Fibroblast of the aortic adventitia (primary cell): ENCODE data around the gene DENND4A. TPM values are rescaled to one million over a fixed set of nuclear protein-coding genes. Genes with fewer than 3 reads are reported as not detected.

Source experiments
- DNase-seq: peaks from one replicate; pipeline ENCODE4 v3.0.0-alpha.2; 2010; ENCODE audit warnings: low read depth
- H3K4me3 ChIP-seq: 2 replicates; pipeline ENCODE4 v1.5.1; 2011; ENCODE audit warnings: low read depth, mild to moderate bottlenecking, control low read depth, low read length, moderate library complexity
- CTCF ChIP-seq: IDR thresholded peaks from 2 replicates; pipeline ENCODE4 v1.5.1; 2011; ENCODE audit warnings: mild to moderate bottlenecking, low read length, control low read depth, inconsistent platforms; ENCODE audit not compliant: insufficient read depth
- total RNA-seq: library from RNA; depleted of rRNA; stranded (reverse); fragments of >200 nt; gene quantifications from 2 replicates; pipeline ENCODE4 v1.2.3, GENCODE V29; 2012; ENCODE audit warnings: low replicate concordance

DENND4A gene
- total RNA-seq, 1 donor = 30.3 TPM

- no peak for DNase-seq
- no peak overlapping the region for H3K4me3 ChIP-seq
- no peak for TF ChIP-seq CTCF
Measured at GRCh38 chr15:65680544-65680943, 111.5 kb downstream of the DENND4A start.

- TF ChIP-seq CTCF = no peak
- no peak overlapping the region for H3K4me3 ChIP-seq
- DNase-seq = no peak
Measured at GRCh38 chr15:65676123-65676522, 116.0 kb downstream of the DENND4A start.

- no peak overlapping the region for H3K4me3 ChIP-seq
- TF ChIP-seq CTCF = no peak
- DNase-seq = no peak
Measured at GRCh38 chr15:65675551-65675950, 116.5 kb downstream of the DENND4A start.

GRCh38 chr15:65666257-65666656, 125.8 kb downstream of the DENND4A start:
- no peak for TF ChIP-seq CTCF
- peak; percentile 53 for DNase-seq
- H3K4me3 ChIP-seq = no peak overlapping the region

- no peak for TF ChIP-seq CTCF
Measured at GRCh38 chr15:65663521-65663920, 128.6 kb downstream of the DENND4A start.

GRCh38 chr15:65660927-65661326, 131.2 kb downstream of the DENND4A start:
- TF ChIP-seq CTCF = no peak
- DNase-seq = peak; percentile 19
- no peak overlapping the region for H3K4me3 ChIP-seq

More at GRCh38 chr15:65663521-65663920, 128.6 kb downstream of the DENND4A start:
- DNase-seq = no peak
- H3K4me3 ChIP-seq = no peak overlapping the region

- DNase-seq = no peak
- H3K4me3 ChIP-seq = no peak overlapping the region
- TF ChIP-seq CTCF = no peak
Measured at GRCh38 chr15:65659502-65660052, 132.5 kb downstream of the DENND4A start.
